Body of pancreas (tissue), 4 donors: ENCODE results near the gene DCT.

Experiments
- POLR2A ChIP-seq, 3 donors: fragments of 450-650 bp; IDR thresholded peaks; one replicate each; pipeline ENCODE4 v1.6.1; 2016; ENCODE audit warnings: antibody characterized with exemption in 3 of 3, mild to moderate bottlenecking in 2 of 3
- TF ChIP-seq, protein P1 (sequence below), 7 experiments: fragments of 450-650 bp in 4 of 7; fragments of 200-600 bp in 3 of 7; sonication (generic) in 3 of 7; IDR thresholded peaks; one replicate each; pipeline ENCODE4 v1.5.1; 2016 to 2019; ENCODE audit warnings: antibody characterized with exemption in 7 of 7

DNA sequence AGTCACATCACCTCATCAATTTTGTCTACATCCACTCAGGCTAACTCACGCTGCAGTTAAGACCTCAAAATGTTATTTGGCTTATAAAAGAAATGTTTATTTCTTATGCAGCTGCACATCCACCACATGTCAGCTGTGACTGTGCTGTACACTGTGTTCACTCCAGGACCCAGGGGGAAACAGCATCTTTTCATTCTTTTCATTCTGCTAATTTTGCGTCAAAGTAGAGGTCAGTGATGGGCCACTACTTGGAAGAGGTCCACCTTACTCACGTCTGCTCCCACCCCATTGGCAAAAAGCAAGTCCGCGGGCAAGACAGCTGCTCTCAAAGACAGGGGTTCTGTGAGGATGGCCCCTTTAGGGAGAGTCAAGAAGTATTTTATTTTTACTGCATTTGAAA is 4.5 kb upstream of the DCT start:
- TF ChIP-seq, protein P1, sequence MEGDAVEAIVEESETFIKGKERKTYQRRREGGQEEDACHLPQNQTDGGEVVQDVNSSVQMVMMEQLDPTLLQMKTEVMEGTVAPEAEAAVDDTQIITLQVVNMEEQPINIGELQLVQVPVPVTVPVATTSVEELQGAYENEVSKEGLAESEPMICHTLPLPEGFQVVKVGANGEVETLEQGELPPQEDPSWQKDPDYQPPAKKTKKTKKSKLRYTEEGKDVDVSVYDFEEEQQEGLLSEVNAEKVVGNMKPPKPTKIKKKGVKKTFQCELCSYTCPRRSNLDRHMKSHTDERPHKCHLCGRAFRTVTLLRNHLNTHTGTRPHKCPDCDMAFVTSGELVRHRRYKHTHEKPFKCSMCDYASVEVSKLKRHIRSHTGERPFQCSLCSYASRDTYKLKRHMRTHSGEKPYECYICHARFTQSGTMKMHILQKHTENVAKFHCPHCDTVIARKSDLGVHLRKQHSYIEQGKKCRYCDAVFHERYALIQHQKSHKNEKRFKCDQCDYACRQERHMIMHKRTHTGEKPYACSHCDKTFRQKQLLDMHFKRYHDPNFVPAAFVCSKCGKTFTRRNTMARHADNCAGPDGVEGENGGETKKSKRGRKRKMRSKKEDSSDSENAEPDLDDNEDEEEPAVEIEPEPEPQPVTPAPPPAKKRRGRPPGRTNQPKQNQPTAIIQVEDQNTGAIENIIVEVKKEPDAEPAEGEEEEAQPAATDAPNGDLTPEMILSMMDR (IDR thresholded peaks at IDR 0.05): no peak
- no peak for TF ChIP-seq POLR2A (IDR thresholded peaks at IDR 0.05)
